ENCODE measurements around the gene SCN3B.

GRCh38 chr11:123628936-123629683 lies 25.3 kb downstream of the SCN3B start:
- TF ChIP-seq POLR2A (IDR thresholded peaks at IDR 0.05) (no peak), POLR2AphosphoS5 (IDR thresholded peaks at IDR 0.05) (no peak), EP300 (IDR thresholded peaks at IDR 0.05; ENCODE audit: low read depth) (no peak)
- TF ChIP-seq, protein P1, sequence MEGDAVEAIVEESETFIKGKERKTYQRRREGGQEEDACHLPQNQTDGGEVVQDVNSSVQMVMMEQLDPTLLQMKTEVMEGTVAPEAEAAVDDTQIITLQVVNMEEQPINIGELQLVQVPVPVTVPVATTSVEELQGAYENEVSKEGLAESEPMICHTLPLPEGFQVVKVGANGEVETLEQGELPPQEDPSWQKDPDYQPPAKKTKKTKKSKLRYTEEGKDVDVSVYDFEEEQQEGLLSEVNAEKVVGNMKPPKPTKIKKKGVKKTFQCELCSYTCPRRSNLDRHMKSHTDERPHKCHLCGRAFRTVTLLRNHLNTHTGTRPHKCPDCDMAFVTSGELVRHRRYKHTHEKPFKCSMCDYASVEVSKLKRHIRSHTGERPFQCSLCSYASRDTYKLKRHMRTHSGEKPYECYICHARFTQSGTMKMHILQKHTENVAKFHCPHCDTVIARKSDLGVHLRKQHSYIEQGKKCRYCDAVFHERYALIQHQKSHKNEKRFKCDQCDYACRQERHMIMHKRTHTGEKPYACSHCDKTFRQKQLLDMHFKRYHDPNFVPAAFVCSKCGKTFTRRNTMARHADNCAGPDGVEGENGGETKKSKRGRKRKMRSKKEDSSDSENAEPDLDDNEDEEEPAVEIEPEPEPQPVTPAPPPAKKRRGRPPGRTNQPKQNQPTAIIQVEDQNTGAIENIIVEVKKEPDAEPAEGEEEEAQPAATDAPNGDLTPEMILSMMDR (IDR thresholded peaks at IDR 0.05): no peak
